GM12801 (cell line): ENCODE measurements around the gene TBCD.

ENCODE experiments used
- CTCF ChIP-seq: IDR thresholded peaks from one replicate; pipeline ENCODE4 v1.5.1; 2011; ENCODE audit warnings: control low read depth; ENCODE audit not compliant: insufficient read length; ENCODE audit errors: extremely low read depth

Gene TBCD

DNA sequence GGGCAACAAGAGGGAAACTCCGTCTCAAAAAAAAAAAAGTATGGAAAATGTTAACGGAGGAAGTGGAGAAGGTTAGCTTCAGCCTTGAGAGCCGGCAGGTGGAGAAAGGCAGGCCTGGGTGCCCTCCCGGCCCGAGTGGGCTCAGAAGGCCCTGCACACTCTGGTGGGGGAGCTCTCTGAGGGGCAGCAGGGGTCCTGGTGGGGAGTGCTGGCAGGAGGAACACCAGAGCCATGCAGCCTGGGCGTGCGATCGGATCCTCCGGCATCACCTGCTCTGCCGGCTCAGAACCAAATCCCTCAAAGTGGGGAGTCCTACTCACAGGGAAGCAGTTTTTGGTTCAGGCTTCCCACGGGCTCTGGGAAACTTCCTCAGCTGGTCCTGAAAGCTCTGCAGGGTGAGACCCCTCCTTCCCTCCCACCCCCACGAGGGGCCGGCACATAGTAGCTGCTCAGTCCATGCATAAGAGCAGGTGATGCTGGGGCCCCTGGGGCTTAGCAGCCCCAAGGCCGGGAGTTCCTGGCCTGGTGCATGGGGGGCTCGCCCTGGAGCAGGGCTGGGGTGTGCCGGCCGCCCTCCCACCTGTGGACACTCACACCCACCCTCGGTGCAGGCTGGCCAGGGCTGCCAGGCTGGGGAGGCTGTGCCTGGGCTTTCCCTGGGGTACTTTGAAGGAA lies 15.2 kb upstream of the TBCD start:
- TF ChIP-seq CTCF: no peak

GRCh38 chr17:82737967-82738877 lies 13.6 kb upstream of the TBCD start:
- TF ChIP-seq CTCF: no peak

- no peak for TF ChIP-seq CTCF
Observed at GRCh38 chr17:82740906-82741759, 10.7 kb upstream of the TBCD start.

GRCh38 chr17:82743344-82744219 lies 8.3 kb upstream of the TBCD start:
- TF ChIP-seq CTCF: no peak

GRCh38 chr17:82745524-82745923 lies 6.3 kb upstream of the TBCD start:
- TF ChIP-seq CTCF: no peak

- TF ChIP-seq CTCF: no peak
Observed at GRCh38 chr17:82748756-82749155, 3.1 kb upstream of the TBCD start.
